GM19463 (cell line): Measurements from ENCODE around the gene CEP78.

Experiments used
- ATAC-seq: cut with Tn5 transposase; IDR thresholded peaks from one replicate; pipeline ENCODE4 v1.9.1; 2021; ENCODE audit warnings: mild to moderate bottlenecking, moderate library complexity; ENCODE audit not compliant: unreplicated experiment

The CEP78 gene

GRCh38 chr9:78326564-78326963 lies 90.7 kb downstream of the CEP78 start:
- ATAC-seq: no peak
